Measurements from ENCODE around the gene C2CD2.
A peak's percentile ranks its signal among the peaks of the same experiment; 100 is the strongest.

The C2CD2 gene

GRCh38 chr21:41929248-41929647, 24.6 kb downstream of the C2CD2 start:
- no peak for DNase-seq

GRCh38 chr21:41928621-41929220, 25.1 kb downstream of the C2CD2 start:
- no peak for DNase-seq

GRCh38 chr21:41927727-41928409, 25.9 kb downstream of the C2CD2 start:
- DNase-seq, result no peak

- no peak for DNase-seq
Measured at GRCh38 chr21:41926807-41927171, 27.0 kb downstream of the C2CD2 start.

GRCh38 chr21:41926117-41926806, 27.6 kb downstream of the C2CD2 start:
- peak; percentile 68 for DNase-seq

DNA sequence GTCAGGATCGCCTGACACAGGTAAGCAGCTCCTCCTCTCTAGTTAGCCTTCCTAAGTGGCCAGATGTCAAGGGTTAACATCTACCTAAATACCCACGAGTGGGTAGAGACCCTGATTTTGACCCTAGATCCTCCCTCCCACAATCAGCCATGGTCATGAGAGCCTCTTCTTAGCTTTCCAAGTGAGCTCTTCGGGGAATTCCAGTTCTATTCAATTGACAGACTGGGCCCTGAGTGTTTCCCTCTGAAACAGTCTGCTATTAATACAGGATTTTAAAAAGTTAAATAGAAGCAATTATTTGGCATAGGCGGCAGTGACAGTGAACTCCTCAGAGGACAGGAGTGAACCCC, 28.1 kb downstream of the C2CD2 start:
- DNase-seq, result no peak

- no peak for DNase-seq
Measured at GRCh38 chr21:41924368-41924754, 29.5 kb downstream of the C2CD2 start.

GRCh38 chr21:41923631-41924367, 30.0 kb downstream of the C2CD2 start:
- no peak for DNase-seq

GRCh38 chr21:41923186-41923585, 30.6 kb downstream of the C2CD2 start:
- DNase-seq, result no peak

DNA sequence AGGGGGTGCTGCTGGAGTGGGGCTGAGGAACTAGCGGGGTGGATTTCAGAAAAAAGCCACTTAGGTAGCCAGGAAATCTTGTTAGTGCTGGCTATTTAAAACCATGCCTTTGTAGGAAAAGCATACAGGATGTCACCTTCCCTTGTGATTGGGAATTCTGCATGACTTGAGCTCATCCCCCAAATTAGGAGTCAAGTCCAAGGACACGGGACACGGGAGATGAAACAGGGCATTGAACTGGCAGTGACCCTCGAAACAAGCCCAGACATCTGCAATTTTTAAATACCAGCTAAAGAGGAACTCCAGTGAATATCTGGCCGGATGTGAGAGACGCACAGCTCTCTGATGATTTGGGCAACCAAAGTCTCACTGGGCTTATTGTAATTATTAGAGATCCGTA, 32.8 kb downstream of the C2CD2 start:
- DNase-seq, result no peak

DNA sequence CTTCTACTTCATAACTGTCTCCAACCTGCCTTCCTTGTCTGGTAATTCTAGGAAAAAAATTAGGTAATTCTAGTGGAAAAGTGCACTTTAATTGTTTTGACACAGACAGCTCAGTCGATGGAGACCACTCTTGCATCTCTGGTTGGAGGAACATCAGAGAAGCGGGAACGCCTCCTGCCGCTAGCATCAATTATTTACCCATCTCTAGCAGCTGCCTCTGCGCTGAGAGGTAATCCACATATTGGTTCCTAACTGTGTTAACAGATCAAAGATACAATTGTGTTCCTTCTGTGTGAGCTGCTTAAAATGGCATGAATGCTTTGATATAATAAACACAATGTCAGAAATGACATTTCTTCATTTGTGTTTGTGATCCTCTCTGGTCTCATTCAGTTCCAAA, 33.3 kb downstream of the C2CD2 start:
- DNase-seq, result no peak

- DNase-seq, result no peak
Measured at GRCh38 chr21:41919666-41920398, 34.0 kb downstream of the C2CD2 start.

GRCh38 chr21:41918561-41919358, 35.1 kb downstream of the C2CD2 start:
- DNase-seq, result no peak

- DNase-seq, result no peak
Measured at GRCh38 chr21:41917531-41917930, 36.3 kb downstream of the C2CD2 start.

DNA sequence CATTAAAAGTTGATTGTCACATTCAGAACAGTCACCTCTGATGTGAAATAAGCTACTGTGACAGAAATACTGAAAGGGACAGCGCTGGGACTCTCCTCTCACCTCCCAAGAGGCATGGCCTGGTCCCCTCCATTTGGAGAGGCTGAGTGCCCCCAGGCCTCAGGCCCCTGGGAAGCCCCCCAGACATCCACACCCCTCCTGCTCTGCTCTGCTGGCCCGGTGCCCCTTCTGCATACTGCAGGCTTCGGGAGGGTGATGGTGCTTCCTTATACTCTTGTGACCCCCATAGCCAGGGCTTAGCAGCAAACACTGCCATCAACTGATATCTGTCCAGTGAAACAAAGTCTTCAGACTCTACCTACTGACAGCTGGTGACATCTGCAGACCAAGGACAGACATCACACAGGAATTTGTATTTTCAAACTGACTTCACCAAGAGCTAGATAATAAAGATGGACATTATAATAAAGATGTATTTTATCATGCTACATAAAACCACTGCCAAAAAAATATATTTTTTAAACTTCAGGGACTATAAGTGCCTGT, 36.9 kb downstream of the C2CD2 start:
- no peak for DNase-seq

- DNase-seq, result no peak
Measured at GRCh38 chr21:41914965-41915364, 38.9 kb downstream of the C2CD2 start.

GRCh38 chr21:41914358-41914757, 39.5 kb downstream of the C2CD2 start:
- DNase-seq, result no peak

DNA sequence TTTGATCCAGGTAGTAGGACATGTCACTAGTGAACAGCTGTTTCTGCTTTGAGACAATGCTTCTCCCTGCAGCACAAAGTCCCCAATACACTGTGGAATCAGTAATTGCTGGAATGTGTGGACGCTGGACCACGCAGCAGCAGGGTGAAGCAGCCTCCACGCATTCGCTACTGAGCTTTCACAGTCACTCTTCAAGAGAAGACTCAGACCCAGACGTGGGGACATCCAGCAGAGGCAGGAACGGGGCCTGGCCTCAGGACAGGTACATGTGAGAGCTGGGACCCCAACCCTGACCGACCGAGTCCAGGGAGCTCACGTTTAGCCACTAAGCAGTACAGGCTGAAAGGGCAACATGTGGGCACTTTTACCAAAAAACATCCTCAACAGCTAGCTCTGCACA, 40.6 kb downstream of the C2CD2 start:
- DNase-seq, result no peak

GRCh38 chr21:41908829-41909228, 45.0 kb downstream of the C2CD2 start:
- no peak for DNase-seq

DNA sequence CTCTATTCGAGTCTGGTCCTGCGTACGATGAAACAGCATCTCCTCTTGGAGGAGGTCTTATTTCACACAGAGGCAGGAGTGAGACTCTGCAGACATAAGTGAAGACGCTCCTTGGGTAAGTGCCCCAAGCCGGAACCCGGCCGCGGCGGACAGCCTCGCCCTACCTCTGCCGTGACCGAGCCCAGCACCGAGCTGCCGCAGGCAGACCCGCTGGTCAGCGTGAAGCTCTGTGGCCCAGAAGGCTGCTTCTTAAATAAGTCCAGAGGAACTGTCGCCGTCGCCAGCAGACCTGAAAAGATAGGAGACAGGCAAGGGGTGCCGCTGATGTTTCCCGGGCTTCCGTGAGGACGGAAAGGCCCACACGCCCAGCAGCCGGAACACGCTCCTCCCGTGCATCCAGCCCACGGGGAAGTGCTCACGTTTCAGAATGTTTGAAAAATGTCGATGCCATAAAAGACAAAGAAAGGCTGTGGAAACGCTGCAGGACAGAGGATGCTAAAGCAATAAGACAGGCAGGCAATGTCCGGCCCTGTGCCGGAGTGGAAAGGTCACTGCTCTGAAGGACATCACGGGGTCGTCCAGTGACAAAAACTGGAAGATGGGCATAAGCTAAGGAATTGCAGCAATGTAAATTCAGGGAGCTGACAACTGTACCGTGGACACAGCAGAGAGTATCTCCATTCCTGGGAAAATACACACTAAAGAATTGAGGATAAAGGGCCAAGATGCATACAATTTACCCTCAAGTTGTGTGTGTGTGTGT, 46.1 kb downstream of the C2CD2 start:
- no peak for DNase-seq

DNA sequence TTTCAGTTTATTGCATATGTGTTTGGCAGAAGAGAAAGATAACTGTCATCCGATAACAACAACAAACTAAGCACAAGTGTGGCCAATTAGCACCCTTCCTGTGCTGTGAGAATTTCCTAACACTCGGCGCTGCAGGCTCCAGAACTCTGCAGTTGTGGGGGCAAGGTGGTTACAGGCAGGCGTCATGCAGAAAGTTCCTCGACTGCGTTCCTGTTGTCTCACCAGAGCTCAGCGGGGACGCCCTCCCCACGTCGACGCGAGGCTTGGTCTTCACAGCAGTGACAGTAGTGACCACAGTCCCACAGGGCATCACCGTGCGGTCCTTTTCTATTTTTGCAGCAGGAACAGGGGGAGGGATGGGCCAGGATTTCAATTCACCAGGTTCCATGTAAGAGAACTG, 47.0 kb downstream of the C2CD2 start:
- DNase-seq, result no peak

Data from CD4-positive, alpha-beta T cell treated with Interleukin-4 for 4 hours (primary cell).